Measurements from ENCODE around the gene IMP4. TPM values are rescaled to one million over a fixed set of nuclear protein-coding genes. Genes with fewer than 3 reads are reported as not detected.

IMP4 gene
- total RNA-seq, 3 donors from 2014 or later, result 94.7 to 114 (median 113) TPM

DNA sequence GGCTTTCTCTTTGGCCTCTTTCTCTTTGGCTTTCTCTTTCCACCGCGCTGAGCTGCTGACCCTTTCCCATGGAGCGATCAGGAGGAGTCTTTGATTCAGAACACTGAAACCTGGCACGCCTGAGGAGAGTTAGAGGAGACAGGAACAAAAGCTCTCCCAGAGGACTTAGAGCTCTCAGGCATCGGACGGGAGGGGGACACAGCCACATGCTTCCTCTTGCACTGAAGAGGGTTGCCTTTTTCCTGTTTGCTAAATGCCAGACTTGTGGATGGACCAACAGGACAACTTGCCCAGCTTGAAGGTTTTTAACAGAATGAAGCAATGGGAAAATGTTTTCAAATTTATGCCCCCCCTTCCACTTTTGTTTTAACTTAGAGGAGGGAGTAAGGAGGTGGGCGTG, 9.5 kb downstream of the IMP4 start:
- Histone ChIP-seq H3K9me3 (no peaks in the 10 kb centered on the region), H3K27me3 (no peaks in the 10 kb centered on the region), H3K4me1 (peaks cover 0 to 10% of the 10 kb centered on the region in 2 donors), H3K4me3 (no peak overlapping the region), H3K36me3 (no peaks in the 10 kb centered on the region), H3K27ac (no peak overlapping the region)
- no peak for TF ChIP-seq POLR2A (IDR thresholded peaks at IDR 0.05)
- TF ChIP-seq, protein P1, sequence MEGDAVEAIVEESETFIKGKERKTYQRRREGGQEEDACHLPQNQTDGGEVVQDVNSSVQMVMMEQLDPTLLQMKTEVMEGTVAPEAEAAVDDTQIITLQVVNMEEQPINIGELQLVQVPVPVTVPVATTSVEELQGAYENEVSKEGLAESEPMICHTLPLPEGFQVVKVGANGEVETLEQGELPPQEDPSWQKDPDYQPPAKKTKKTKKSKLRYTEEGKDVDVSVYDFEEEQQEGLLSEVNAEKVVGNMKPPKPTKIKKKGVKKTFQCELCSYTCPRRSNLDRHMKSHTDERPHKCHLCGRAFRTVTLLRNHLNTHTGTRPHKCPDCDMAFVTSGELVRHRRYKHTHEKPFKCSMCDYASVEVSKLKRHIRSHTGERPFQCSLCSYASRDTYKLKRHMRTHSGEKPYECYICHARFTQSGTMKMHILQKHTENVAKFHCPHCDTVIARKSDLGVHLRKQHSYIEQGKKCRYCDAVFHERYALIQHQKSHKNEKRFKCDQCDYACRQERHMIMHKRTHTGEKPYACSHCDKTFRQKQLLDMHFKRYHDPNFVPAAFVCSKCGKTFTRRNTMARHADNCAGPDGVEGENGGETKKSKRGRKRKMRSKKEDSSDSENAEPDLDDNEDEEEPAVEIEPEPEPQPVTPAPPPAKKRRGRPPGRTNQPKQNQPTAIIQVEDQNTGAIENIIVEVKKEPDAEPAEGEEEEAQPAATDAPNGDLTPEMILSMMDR (IDR thresholded peaks at IDR 0.05), result no peak
- no peak for TF ChIP-seq POLR2AphosphoS5 (IDR thresholded peaks at IDR 0.05)
- intact Hi-C loops (cut with DNase I; ENCODE audit: low total_unique reads), result no loop called here
- DNase-seq (ENCODE audit: low spot score in 2 of 2), result no peak

- Histone ChIP-seq H3K36me3 (no peaks in the 10 kb centered on the region), H3K9me3 (no peaks in the 10 kb centered on the region), H3K4me1 (peaks cover 0 to 10% of the 10 kb centered on the region in 2 donors), H3K27me3 (no peaks in the 10 kb centered on the region), H3K4me3 (no peak overlapping the region), H3K27ac (no peak overlapping the region)
- TF ChIP-seq POLR2A (IDR thresholded peaks at IDR 0.05) (no peak), POLR2AphosphoS5 (IDR thresholded peaks at IDR 0.05) (no peak)
- TF ChIP-seq, protein P1 (IDR thresholded peaks at IDR 0.05), result no peak
- DNase-seq (ENCODE audit: low spot score in 2 of 2), result no peak
- intact Hi-C loops (cut with DNase I; ENCODE audit: low total_unique reads), result no loop called here
These were observed 10.8 kb downstream of the IMP4 start for GRCh38 chr2:130353291-130354138.

GRCh38 chr2:130354139-130354428, 11.4 kb downstream of the IMP4 start:
- no peak overlapping the region for H3K4me3 ChIP-seq
- H3K4me1 ChIP-seq, result peaks cover 0 to 10% of the 10 kb centered on the region in 2 donors
- no peaks in the 10 kb centered on the region for H3K27me3 ChIP-seq
- DNase-seq (ENCODE audit: low spot score in 2 of 2), result no peak
- H3K27ac ChIP-seq, result no peak overlapping the region
- intact Hi-C loops (cut with DNase I; ENCODE audit: low total_unique reads), result no loop called here
- H3K9me3 ChIP-seq, result no peaks in the 10 kb centered on the region
- TF ChIP-seq POLR2A (IDR thresholded peaks at IDR 0.05) (no peak), POLR2AphosphoS5 (IDR thresholded peaks at IDR 0.05) (no peak)
- TF ChIP-seq, protein P1 (IDR thresholded peaks at IDR 0.05), result no peak
- no peaks in the 10 kb centered on the region for H3K36me3 ChIP-seq

GRCh38 chr2:130355172-130355577, 12.5 kb downstream of the IMP4 start:
- peak overlapping the region; percentile 59 to 90 (median 77) for H3K4me3 ChIP-seq
- intact Hi-C loops (cut with DNase I; ENCODE audit: low total_unique reads), result no loop called here
- TF ChIP-seq, protein P1 (IDR thresholded peaks at IDR 0.05), result no peak
- no peak for TF ChIP-seq POLR2A (IDR thresholded peaks at IDR 0.05)
- no peak for TF ChIP-seq POLR2AphosphoS5 (IDR thresholded peaks at IDR 0.05)

GRCh38 chr2:130355578-130356431, 13.1 kb downstream of the IMP4 start, which contains the start of gene PTPN18:
PTPN18 (plus strand) TSS chr2:130356056; CDS start chr2:130356108, 52 bp downstream.
- Histone ChIP-seq H3K36me3 (no peaks in the 10 kb centered on the region), H3K27ac (peak within 1 kb of the TSS; percentile 77 to 87), H3K27me3 (no peaks in the 10 kb centered on the region), H3K9me3 (no peaks in the 10 kb centered on the region), H3K4me3 (peak within 1 kb of the TSS; percentile 59 to 90 (median 77)), H3K4me1 (peaks cover 0 to 10% of the 10 kb centered on the region in 2 donors)
- DNase-seq (ENCODE audit: low spot score in 2 of 2), result peak; percentile 74 to 80
- TF ChIP-seq POLR2A (IDR thresholded peaks at IDR 0.05), result no peak
- peak; percentile 9 to 27 (median 26) for TF ChIP-seq POLR2AphosphoS5 (IDR thresholded peaks at IDR 0.05)
- TF ChIP-seq, protein P1 (IDR thresholded peaks at IDR 0.05), result peak in 1 of 3 donors; percentile 50
- intact Hi-C loops (cut with DNase I; ENCODE audit: low total_unique reads), result no loop called here

More at GRCh38 chr2:130355172-130355577, 12.5 kb downstream of the IMP4 start:
- Histone ChIP-seq H3K36me3 (no peaks in the 10 kb centered on the region), H3K27ac (peak overlapping the region; percentile 77 to 87), H3K4me1 (peaks cover 0 to 10% of the 10 kb centered on the region in 2 donors), H3K27me3 (no peaks in the 10 kb centered on the region), H3K9me3 (no peaks in the 10 kb centered on the region)
- no peak for DNase-seq (ENCODE audit: low spot score in 2 of 2)

Data from breast epithelium (tissue), 4 donors.